Mammary epithelial cell (primary cell): Measurements from ENCODE around the gene PTPRT.

Experiments
- CTCF ChIP-seq, 2 donors: IDR thresholded peaks in 1 of 2; conservative IDR thresholded peaks in 1 of 2; 2 replicates each; pipeline ENCODE4 v1.5.1; 2011 to 2012; ENCODE audit warnings: inconsistent platforms in 2 of 2, low read length in 2 of 2, mild to moderate bottlenecking in 2 of 2, control low read depth in 1 of 2, low read depth in 1 of 2; ENCODE audit not compliant: insufficient read depth in 1 of 2; ENCODE audit errors: extremely low read depth in 1 of 2
- EZH2 ChIP-seq: IDR thresholded peaks from 2 replicates; pipeline ENCODE4 v1.6.1; 2012; ENCODE audit warnings: low read length, inconsistent platforms, borderline replicate concordance

- no peak for TF ChIP-seq CTCF (conservative IDR thresholded peaks at IDR 0.05 in 1 of 2, IDR thresholded peaks at IDR 0.05 in 1 of 2; ENCODE audit: extremely low read depth in 1 of 2, insufficient read depth in 1 of 2, low read depth in 1 of 2, low read length in 2 of 2)
- TF ChIP-seq EZH2, result no peak
These were observed 1090.6 kb downstream of the PTPRT start for GRCh38 chr20:42099101-42099500.
